ENCODE results near the gene CRTAC1. TPM values are rescaled to one million over a fixed set of nuclear protein-coding genes. Genes with fewer than 3 reads are reported as not detected.

Gene CRTAC1
- total RNA-seq, 1 experiment from 2014 or later = 0.46 TPM

DNA sequence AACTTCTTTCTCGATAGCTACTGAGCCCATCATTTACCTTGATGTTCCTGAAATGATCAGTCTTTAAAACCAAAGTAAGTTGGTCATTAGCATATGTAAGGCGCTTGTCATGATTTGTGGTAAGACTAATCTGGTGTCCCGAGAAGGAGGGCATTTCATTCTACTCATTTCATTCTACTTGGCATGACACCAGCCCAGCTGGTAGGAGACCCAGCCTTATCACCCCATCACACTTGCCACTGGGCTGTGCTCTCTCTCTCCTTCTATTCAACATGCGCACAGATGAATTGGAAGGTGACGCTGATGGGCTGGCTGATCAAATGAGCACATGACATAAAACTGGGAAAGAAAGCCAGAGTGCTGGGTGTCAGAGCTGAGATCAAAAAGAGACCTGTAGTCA is 65.7 kb downstream of the CRTAC1 start:
- no CpG with 5 or more reads among the region's 5 CpGs for WGBS (ENCODE audit: extremely low coverage, insufficient read length, low lambda C conversion rate)
- Histone ChIP-seq H2BK20ac (ENCODE audit: low read depth, low read length, poor library complexity, severe bottlenecking) (no peak overlapping the region), H4K5ac (ENCODE audit: insufficient read length, low read depth, low read length) (no peak overlapping the region), H3K9me3 (ENCODE audit: control insufficient read depth, low read depth, low read length) (no peaks in the 10 kb centered on the region), H2BK5ac (ENCODE audit: insufficient read length, low read length) (no peak overlapping the region), H3K27me3 (ENCODE audit: insufficient read depth, low read length) (peaks cover 2% of the 10 kb centered on the region; the same call in 1 of the 2 replicates), H3T11ph (ENCODE audit: low read length) (no peak overlapping the region), H4K8ac (replicated peaks; ENCODE audit: insufficient read length, low read depth, low read length) (no peak overlapping the region), H3K23me2 (ENCODE audit: insufficient read length, low read depth, low read length, poor library complexity, severe bottlenecking) (no peaks in the 10 kb centered on the region), H4K20me1 (ENCODE audit: control insufficient read depth, insufficient read depth, insufficient read length) (no peaks in the 10 kb centered on the region), H3K4me1 (ENCODE audit: insufficient read depth, low read length) (no peaks in the 10 kb centered on the region; the same call in 1 of the 2 replicates), H2BK15ac (ENCODE audit: low read depth, low read length) (no peak overlapping the region), H3K18ac (ENCODE audit: insufficient read length, low read depth, low read length) (no peak overlapping the region), H3K27ac (ENCODE audit: insufficient read length, low read depth, low read length) (no peak overlapping the region), H3K4me2 (ENCODE audit: insufficient read depth, insufficient read length, low read length) (no peak overlapping the region), H3K23ac (ENCODE audit: insufficient read length, low read depth, low read length) (no peak overlapping the region), H2AK5ac (ENCODE audit: insufficient read length, low read length) (no peak overlapping the region), H2AFZ (ENCODE audit: low read length) (no peak overlapping the region), H3K56ac (ENCODE audit: insufficient read length, low read depth, low read length) (no peak overlapping the region), H4K91ac (ENCODE audit: insufficient read length, low read depth, low read length) (no peak overlapping the region), H3K14ac (ENCODE audit: insufficient read depth, low read length) (no peak overlapping the region), H3K79me2 (ENCODE audit: insufficient read depth, low read length) (no peaks in the 10 kb centered on the region), H3K4ac (ENCODE audit: low read depth, low read length) (no peak overlapping the region), H2BK120ac (ENCODE audit: low read depth, low read length, poor library complexity, severe bottlenecking) (no peak overlapping the region), H2BK12ac (ENCODE audit: insufficient read length, low read depth, low read length) (no peak overlapping the region), H3K9ac (ENCODE audit: extremely low read depth, insufficient read length, low read length) (no peak overlapping the region), H3K79me1 (ENCODE audit: insufficient read depth, low read depth, low read length, poor library complexity, severe bottlenecking) (no peaks in the 10 kb centered on the region)
- no peak for TF ChIP-seq CTCF (conservative IDR thresholded peaks at IDR 0.05)
- Mint-ChIP-seq H3K9me3 (no peaks in the 10 kb centered on the region), H3K4me3 (no peak overlapping the region), H3K36me3 (ENCODE audit: insufficient read depth in 1 of 3, low read depth in 3 of 3) (no peaks in the 10 kb centered on the region), H3K4me1 (peaks cover 0 to 6% of the 10 kb centered on the region in 2 experiments; a peak in 1 of 4 replicates), H3K27ac (no peak overlapping the region), H3K27me3 (ENCODE audit: low read depth) (peaks cover 47% of the 10 kb centered on the region)
- DNase-seq = no peak

All from H9 (cell line).